Measurements from ENCODE around the gene TMEM255B.

TMEM255B gene

GRCh38 chr13:113726961-113727411, 32.0 kb upstream of the TMEM255B start:
- ChIA-PET POLR2A (no interaction called here), CTCF (no interaction called here)
- TF ChIP-seq, protein P1, sequence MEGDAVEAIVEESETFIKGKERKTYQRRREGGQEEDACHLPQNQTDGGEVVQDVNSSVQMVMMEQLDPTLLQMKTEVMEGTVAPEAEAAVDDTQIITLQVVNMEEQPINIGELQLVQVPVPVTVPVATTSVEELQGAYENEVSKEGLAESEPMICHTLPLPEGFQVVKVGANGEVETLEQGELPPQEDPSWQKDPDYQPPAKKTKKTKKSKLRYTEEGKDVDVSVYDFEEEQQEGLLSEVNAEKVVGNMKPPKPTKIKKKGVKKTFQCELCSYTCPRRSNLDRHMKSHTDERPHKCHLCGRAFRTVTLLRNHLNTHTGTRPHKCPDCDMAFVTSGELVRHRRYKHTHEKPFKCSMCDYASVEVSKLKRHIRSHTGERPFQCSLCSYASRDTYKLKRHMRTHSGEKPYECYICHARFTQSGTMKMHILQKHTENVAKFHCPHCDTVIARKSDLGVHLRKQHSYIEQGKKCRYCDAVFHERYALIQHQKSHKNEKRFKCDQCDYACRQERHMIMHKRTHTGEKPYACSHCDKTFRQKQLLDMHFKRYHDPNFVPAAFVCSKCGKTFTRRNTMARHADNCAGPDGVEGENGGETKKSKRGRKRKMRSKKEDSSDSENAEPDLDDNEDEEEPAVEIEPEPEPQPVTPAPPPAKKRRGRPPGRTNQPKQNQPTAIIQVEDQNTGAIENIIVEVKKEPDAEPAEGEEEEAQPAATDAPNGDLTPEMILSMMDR (IDR thresholded peaks at IDR 0.05; ENCODE audit: control extremely low read depth, extremely low read depth, low read depth, missing control alignments), result no peak
- DNase-seq (ENCODE audit: extremely low spot score), result no peak

- no peak for DNase-seq (ENCODE audit: extremely low spot score)
- CTCF ChIA-PET, result no interaction called here
- TF ChIP-seq, protein P1 (IDR thresholded peaks at IDR 0.05; ENCODE audit: control extremely low read depth, extremely low read depth, low read depth, missing control alignments), result no peak
- POLR2A ChIA-PET, result no interaction called here
Observed at GRCh38 chr13:113728571-113729054, 30.4 kb upstream of the TMEM255B start.

GRCh38 chr13:113729187-113730019, 29.6 kb upstream of the TMEM255B start:
- no peak for DNase-seq (ENCODE audit: extremely low spot score)
- CTCF ChIA-PET, result no interaction called here
- POLR2A ChIA-PET, result no interaction called here
- TF ChIP-seq, protein P1 (IDR thresholded peaks at IDR 0.05; ENCODE audit: control extremely low read depth, extremely low read depth, low read depth, missing control alignments), result no peak

DNA sequence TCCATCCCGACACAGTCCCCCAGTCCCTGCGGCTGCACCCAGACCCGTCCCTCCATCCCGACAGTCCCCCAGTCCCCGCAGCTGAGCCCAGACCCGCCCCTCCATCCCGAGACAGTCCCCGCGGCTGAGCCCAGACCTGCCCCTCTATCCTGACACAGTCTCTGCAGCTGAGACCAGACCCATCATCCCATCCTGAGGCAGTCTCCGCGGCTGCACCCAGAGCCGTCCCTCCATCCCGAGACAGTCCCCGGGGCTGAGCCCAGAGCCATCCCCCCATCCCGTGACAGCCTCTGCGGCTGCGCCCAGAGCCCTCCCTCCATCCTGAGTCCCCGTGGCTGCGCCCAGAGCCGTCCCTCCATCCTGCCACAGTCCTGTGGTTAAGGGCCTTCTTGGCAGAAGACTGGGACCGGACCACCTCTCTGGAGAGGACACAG, 28.8 kb upstream of the TMEM255B start:
- TF ChIP-seq, protein P1 (IDR thresholded peaks at IDR 0.05; ENCODE audit: control extremely low read depth, extremely low read depth, low read depth, missing control alignments), result no peak
- no peak for DNase-seq (ENCODE audit: extremely low spot score)
- CTCF ChIA-PET, result no interaction called here
- POLR2A ChIA-PET, result no interaction called here

- POLR2A ChIA-PET, result no interaction called here
Observed at GRCh38 chr13:113730831-113731191, 28.2 kb upstream of the TMEM255B start.

DNA sequence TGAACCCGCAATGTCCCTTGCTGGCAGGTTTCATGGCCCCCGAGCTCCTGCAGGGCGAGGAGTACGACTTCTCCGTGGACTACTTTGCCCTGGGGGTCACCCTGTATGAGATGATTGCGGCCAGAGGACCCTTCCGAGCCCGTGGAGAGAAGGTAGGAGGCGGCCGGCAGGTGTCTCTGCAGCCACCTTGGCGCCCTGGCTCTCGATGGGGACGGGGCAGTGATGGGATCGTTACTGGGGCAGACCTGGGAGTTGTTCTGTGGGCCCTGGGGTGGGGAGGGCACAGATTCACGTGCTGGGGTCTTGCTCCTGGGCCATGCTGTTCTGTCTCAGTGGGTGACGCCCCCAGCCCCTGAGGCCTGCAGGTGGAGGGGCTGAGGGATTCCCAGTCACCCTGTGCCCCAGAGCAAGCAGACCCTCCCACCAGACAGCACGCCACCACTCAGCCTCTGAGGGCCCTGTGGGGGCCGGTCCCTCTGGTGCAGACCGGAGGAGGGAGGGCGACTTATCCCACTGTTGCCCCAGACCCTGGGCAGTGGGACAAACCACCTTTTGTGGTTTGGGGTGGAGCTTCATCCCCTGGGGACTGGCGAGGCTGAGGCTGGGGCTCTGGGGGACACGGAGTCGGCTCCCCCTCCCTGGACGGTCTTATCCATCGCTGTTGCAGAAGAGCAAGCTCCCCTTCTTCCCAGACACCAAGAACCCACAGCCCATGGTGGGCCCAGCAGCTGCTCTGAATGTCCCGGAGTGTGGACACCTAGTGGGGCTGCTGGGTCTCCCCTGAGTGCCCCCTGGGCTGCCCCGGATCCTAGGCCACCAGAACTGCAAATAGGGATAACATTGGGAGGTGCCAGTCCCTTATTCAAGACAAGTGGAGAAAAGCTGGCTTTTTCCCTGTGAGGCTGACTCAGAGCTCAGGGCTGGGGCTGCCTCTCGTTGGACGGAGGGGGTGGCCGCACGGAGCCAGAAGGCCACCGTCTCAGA, 27.5 kb upstream of the TMEM255B start:
- POLR2A ChIA-PET, result no interaction called here
- TF ChIP-seq, protein P1 (IDR thresholded peaks at IDR 0.05; ENCODE audit: control extremely low read depth, extremely low read depth, low read depth, missing control alignments), result no peak
- CTCF ChIA-PET, result no interaction called here
- DNase-seq (ENCODE audit: extremely low spot score), result no peak

More at GRCh38 chr13:113730831-113731191, 28.2 kb upstream of the TMEM255B start:
- TF ChIP-seq, protein P1 (IDR thresholded peaks at IDR 0.05; ENCODE audit: control extremely low read depth, extremely low read depth, low read depth, missing control alignments), result no peak
- DNase-seq (ENCODE audit: extremely low spot score), result no peak
- CTCF ChIA-PET, result no interaction called here
